Ishikawa (cell line): Measurements from ENCODE around the gene LRPAP1.

ENCODE experiments used
- CEBPB ChIP-seq: IDR thresholded peaks from 2 replicates; pipeline ENCODE4 v1.6.1; 2012
- CREB1 ChIP-seq: IDR thresholded peaks from 2 replicates; pipeline ENCODE4 v1.6.1; 2012; ENCODE audit warnings: low read depth
- EGR1 ChIP-seq: IDR thresholded peaks from 2 replicates; pipeline ENCODE4 v1.6.1; 2012
- EP300 ChIP-seq: IDR thresholded peaks from 2 replicates; pipeline ENCODE4 v1.6.1; 2012; ENCODE audit warnings: borderline replicate concordance
- FOXM1 ChIP-seq: IDR thresholded peaks from 2 replicates; pipeline ENCODE4 v1.6.1; 2012; ENCODE audit warnings: low read depth, borderline replicate concordance
- NFIC ChIP-seq: IDR thresholded peaks from 2 replicates; pipeline ENCODE4 v1.6.1; 2012
- RAD21 ChIP-seq: IDR thresholded peaks from 2 replicates; pipeline ENCODE4 v1.6.1; 2012; ENCODE audit warnings: low read depth
- REST ChIP-seq: IDR thresholded peaks from 2 replicates; pipeline ENCODE4 v1.6.1; 2012; ENCODE audit warnings: low read depth, mild to moderate bottlenecking
- TAF1 ChIP-seq: IDR thresholded peaks from 2 replicates; pipeline ENCODE4 v1.6.1; 2012; ENCODE audit warnings: low read depth, mild to moderate bottlenecking
- TCF12 ChIP-seq: IDR thresholded peaks from 2 replicates; pipeline ENCODE4 v1.6.1; 2012; ENCODE audit warnings: low read depth
- TEAD4 ChIP-seq: IDR thresholded peaks from 2 replicates; pipeline ENCODE4 v1.6.1; 2012
- YY1 ChIP-seq: IDR thresholded peaks from 2 replicates; pipeline ENCODE4 v1.6.1; 2012; ENCODE audit warnings: low read depth
- ZBTB7A ChIP-seq: IDR thresholded peaks from 2 replicates; pipeline ENCODE4 v1.6.1; 2012; ENCODE audit warnings: low read depth
- TF ChIP-seq, protein P1 (sequence below): IDR thresholded peaks from 2 replicates; pipeline ENCODE4 v1.6.1; 2012
- TF ChIP-seq, protein P2 (sequence below): IDR thresholded peaks from 2 replicates; pipeline ENCODE4 v1.6.1; 2012

Gene LRPAP1

GRCh38 chr4:3499710-3500109 is 32.5 kb downstream of the LRPAP1 start:
- TF ChIP-seq TAF1, result no peak
- no peak for TF ChIP-seq RAD21
- no peak for TF ChIP-seq ZBTB7A
- TF ChIP-seq YY1, result no peak
- TF ChIP-seq TEAD4, result no peak
- no peak for TF ChIP-seq FOXM1
- TF ChIP-seq EGR1, result no peak

DNA sequence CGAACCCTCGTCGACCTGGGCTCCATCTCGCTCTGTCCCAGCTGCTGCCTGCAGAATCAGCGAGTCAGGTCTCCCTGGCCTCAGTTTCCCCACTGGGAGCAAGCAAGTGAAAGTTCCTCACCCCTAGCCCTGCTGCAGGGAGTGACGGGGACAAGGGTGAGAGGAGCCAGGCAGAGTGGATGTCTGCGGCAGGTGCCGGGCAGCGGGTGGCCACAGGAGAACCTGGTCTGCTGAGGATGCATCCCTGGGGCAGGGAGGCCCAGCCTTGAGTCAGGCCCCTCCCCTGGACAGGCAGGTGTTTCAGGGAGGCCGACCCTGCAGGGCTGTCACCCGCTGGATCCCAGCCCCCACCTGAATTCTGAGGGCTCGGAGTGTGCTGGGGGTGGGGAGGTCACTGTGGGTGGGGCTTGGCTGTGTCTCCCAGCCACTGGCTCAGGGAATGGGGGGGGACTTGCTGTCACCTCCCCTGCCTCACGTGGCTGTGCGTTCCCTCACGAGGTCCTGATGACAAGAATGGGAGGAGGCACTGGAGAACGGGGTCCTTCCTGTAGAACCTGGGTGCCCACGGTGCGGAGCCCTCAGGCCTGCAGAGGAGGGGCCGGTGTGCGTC is 33.2 kb downstream of the LRPAP1 start:
- no peak for TF ChIP-seq NFIC
- TF ChIP-seq TCF12, result no peak
- TF ChIP-seq CEBPB, result no peak
- no peak for TF ChIP-seq EGR1
- no peak for TF ChIP-seq TAF1
- no peak for TF ChIP-seq EP300
- no peak for TF ChIP-seq CREB1
- no peak for TF ChIP-seq TEAD4
- no peak for TF ChIP-seq REST
- TF ChIP-seq, protein P1, sequence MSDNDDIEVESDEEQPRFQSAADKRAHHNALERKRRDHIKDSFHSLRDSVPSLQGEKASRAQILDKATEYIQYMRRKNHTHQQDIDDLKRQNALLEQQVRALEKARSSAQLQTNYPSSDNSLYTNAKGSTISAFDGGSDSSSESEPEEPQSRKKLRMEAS, result no peak
- TF ChIP-seq ZBTB7A, result no peak
- TF ChIP-seq, protein P2, sequence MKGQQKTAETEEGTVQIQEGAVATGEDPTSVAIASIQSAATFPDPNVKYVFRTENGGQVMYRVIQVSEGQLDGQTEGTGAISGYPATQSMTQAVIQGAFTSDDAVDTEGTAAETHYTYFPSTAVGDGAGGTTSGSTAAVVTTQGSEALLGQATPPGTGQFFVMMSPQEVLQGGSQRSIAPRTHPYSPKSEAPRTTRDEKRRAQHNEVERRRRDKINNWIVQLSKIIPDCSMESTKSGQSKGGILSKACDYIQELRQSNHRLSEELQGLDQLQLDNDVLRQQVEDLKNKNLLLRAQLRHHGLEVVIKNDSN, result no peak
- no peak for TF ChIP-seq FOXM1
- no peak for TF ChIP-seq RAD21
- no peak for TF ChIP-seq YY1

DNA sequence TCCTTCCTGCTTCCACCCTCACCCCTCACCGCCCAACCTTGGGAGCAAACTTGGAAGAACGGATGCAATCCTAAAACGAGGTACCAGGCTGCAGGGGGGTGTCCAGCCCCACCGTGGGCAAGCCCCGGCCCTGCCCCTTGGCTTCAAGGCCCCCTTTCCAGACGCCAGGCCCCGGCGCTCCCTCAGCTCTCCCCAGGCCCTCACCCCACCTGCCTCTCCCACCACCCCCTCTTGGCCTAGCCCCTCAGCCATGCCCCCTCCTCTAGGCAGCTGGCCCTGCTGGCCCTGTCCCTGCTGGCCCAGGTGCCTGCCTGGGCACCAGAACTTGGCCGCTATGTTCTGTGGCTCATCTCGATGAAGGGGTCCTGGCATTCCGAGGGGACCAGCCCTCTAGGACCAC is 33.8 kb downstream of the LRPAP1 start:
- TF ChIP-seq EP300 (no peak), CREB1 (no peak), YY1 (no peak), ZBTB7A (no peak), NFIC (no peak), TEAD4 (no peak), REST (no peak), TAF1 (no peak), TCF12 (no peak), FOXM1 (no peak), EGR1 (no peak), CEBPB (no peak), RAD21 (no peak)
- TF ChIP-seq, protein P1, result no peak
- TF ChIP-seq, protein P2, result no peak

GRCh38 chr4:3497523-3498389 is 34.5 kb downstream of the LRPAP1 start:
- TF ChIP-seq FOXM1 (no peak), ZBTB7A (no peak), TEAD4 (no peak), RAD21 (no peak), REST (no peak), NFIC (no peak), CREB1 (no peak), TCF12 (no peak), YY1 (no peak), TAF1 (no peak), CEBPB (no peak), EP300 (no peak), EGR1 (no peak)
- TF ChIP-seq, protein P2, result no peak
- TF ChIP-seq, protein P1, result no peak
